ENCODE results near the gene TRAF2.
A peak's percentile ranks its signal among the peaks of the same experiment; 100 is the strongest.
"Not testable (repeated sequence)": the region's sequence is repeated elsewhere in the genome, so short reads cannot be mapped to it uniquely, and the experiment has no call there.

TRAF2 gene

DNA sequence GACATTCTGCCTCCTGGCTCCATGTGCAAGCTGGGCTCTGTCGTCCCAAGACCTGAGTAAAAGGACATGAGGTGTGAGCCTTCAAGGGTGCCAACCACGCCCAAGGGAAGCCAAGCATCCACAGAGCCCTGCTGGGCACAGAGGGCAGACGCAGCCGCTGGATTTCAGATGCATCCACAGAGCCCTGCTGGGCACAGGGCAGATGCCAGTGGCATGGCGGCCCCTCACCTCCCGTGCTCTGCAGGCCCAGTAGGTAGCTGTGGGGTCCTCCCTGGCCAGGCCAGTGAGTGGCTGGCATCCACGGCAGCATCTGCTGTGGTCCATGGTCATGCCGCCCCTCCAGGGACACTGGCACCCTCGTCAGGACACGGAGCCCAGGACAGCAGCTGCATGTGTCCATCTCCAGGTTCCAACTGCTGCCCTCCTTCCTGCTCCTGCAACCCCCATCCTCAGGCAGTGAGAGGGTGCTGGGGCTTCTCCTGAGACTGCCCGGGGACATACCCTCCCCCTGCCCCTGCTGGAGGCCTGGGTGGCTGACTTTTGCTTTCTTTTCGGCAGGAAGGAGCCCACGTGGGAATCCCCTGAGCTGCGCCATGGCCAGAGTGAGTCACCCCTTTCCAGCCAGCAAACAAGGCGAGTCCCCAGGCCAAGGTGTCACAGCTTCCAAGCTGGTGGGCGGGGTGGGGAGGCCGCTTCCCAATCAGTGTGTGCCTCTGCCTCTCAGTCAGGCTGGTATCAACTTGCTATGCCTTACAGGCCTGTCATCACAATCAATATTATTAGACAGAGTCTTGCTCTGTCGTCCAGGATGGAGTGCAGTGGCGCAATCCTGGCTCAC lies 4.0 kb upstream of the TRAF2 start:
- peak; percentile 94 to 97 for DNase-seq

- DNase-seq: not testable (repeated sequence)
These were observed 3.4 kb upstream of the TRAF2 start for GRCh38 chr9:136882947-136883283.

DNA sequence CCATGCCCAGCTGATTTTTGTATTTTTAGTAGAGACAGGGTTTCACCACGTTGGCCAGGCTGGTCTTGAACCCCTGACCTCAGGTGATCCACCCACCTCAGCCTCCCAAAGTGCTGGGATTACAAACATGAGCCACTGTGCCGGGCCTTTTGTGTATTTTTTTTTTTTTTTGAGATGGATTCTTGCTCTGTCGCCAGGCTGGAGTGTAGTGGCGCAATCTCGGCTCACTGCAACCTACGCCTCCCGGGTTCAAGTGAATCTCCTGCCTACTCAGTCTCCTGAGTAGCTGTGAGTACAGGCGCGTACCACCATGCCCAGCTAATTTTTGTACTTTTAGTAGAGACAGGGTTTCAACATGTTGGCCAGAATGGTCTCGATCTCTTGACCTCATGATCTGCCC lies 2.6 kb upstream of the TRAF2 start:
- DNase-seq: not testable (repeated sequence)

GRCh38 chr9:136886610-136887597 lies 588 bp downstream of the TRAF2 start:
- peak in 1 of 2 donors; percentile 47 for DNase-seq

GRCh38 chr9:136888454-136888853 lies 2.1 kb downstream of the TRAF2 start:
- DNase-seq: no peak

- DNase-seq: no peak
These were observed 3.5 kb downstream of the TRAF2 start for GRCh38 chr9:136889858-136890257.

- no peak for DNase-seq
These were observed 4.3 kb downstream of the TRAF2 start for GRCh38 chr9:136890661-136891060.

- DNase-seq: no peak
These were observed 9.7 kb downstream of the TRAF2 start for GRCh38 chr9:136896027-136896426.

- no peak for DNase-seq
These were observed 12.3 kb downstream of the TRAF2 start for GRCh38 chr9:136898483-136899100.

DNA sequence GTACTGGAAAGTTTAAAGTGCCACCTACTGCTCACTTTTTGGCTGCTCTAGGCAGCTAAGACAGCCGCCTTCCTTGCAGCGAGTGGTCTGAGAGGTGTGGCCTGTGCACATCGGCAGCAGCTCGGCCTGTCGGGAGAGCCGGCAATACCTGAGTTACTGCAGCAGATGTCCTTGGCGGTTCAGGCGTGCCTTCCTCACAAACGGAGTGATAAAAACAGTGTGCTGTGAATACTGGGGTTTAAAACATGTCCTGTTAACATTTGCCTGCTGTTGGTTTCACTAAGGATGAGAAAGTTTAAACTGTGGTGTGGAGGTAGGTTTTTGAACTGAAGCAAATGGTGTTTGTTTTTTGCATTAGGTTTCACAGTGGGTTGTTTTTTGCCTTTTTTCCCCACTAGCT lies 12.9 kb downstream of the TRAF2 start:
- DNase-seq: no peak

DNA sequence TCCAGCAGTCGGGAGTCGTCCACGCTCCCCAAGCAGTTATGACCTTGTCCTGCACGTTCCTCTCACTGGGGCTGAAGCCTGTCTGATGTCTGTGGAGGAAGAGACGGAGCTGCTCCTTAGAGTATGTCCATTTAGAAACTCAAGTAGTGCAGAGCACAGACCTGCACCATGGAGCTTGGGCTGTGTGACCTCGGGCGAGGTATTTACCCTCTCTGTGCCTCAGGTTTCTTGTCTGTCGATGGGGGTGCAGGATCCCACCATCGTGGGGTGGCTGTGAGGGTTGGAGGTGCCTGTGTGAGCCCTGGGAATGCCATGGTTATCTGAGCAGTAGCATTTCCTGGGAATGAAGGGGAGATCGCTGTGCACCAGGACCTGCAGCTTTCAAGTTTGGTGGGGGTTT lies 14.2 kb downstream of the TRAF2 start:
- no peak for DNase-seq

- no peak for DNase-seq
These were observed 14.7 kb downstream of the TRAF2 start for GRCh38 chr9:136900988-136901515.

GRCh38 chr9:136901516-136902258 lies 15.4 kb downstream of the TRAF2 start:
- peak; percentile 82 to 85 for DNase-seq

GRCh38 chr9:136902259-136902821 lies 16.0 kb downstream of the TRAF2 start:
- DNase-seq: peak; percentile 87 to 90

DNA sequence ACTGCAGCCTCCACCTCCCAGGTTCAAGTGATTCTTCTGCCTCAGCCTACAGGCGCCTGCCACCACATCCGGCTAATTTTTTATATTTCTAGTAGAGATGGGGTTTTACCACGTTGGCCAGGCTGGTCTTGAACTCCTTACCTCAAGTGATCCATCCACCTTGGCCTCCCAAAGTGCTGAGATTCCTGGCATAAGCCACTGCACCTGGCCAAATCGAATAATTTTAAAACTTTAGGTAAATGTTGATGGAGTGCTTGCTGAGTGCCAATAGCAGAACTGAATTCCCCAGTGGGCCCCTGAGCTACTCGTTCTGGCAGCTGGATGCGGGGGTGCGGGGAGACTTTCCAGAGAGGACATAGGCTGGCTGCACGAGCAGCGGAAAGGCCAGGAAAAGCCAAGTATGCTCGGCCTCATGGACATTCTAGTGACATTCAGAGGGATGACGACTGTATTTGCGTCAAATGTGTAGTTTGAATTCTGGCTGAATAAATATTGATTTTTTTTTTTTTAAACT lies 16.8 kb downstream of the TRAF2 start:
- no peak for DNase-seq

GRCh38 chr9:136906266-136906665 lies 19.9 kb downstream of the TRAF2 start:
- no peak for DNase-seq

- DNase-seq: no peak
These were observed 20.9 kb downstream of the TRAF2 start for GRCh38 chr9:136907011-136907914.

GRCh38 chr9:136910197-136910900 lies 24.0 kb downstream of the TRAF2 start:
- DNase-seq: no peak

GRCh38 chr9:136910901-136911245 lies 24.6 kb downstream of the TRAF2 start:
- DNase-seq: no peak
